Stimulated activated naive CD4-positive, alpha-beta T cell (primary cell): ENCODE results near the gene ZNF560.
A peak's percentile ranks its signal among the peaks of the same experiment; 100 is the strongest.
"Not testable (repeated sequence)": the region's sequence is repeated elsewhere in the genome, so short reads cannot be mapped to it uniquely, and the experiment has no call there.

Experiments
- DNase-seq, 6 experiments: peaks; one replicate each; lab custom pipeline; 2025; lab: John Stamatoyannopoulos, UW

Gene ZNF560

GRCh38 chr19:9498183-9498902 lies at the start of gene ZNF560:
TSS of gene ZNF560 (minus strand) at chr19:9498616. CDS start at chr19:9475313, 23,303 bp downstream.
- no peak for DNase-seq

- DNase-seq, result no peak
Observed at GRCh38 chr19:9547870-9548269, 49.5 kb upstream of the ZNF560 start.

- not testable (repeated sequence) for DNase-seq
Observed at GRCh38 chr19:9541281-9541680, 42.9 kb upstream of the ZNF560 start.

GRCh38 chr19:9539921-9540320 lies 41.5 kb upstream of the ZNF560 start:
- DNase-seq, result not testable (repeated sequence)

- DNase-seq, result not testable (repeated sequence)
Observed at GRCh38 chr19:9539201-9539600, 40.8 kb upstream of the ZNF560 start.

- peak; percentile 59 to 86 (median 77) for DNase-seq
Observed at GRCh38 chr19:9538183-9539058, 40.0 kb upstream of the ZNF560 start, which contains the start of gene ZNF426. TSS of gene ZNF426 (minus strand) at chr19:9538645. CDS start at chr19:9536232, 2,413 bp downstream.

GRCh38 chr19:9535934-9536333 lies 37.5 kb upstream of the ZNF560 start:
- no peak for DNase-seq

- no peak for DNase-seq
Observed at GRCh38 chr19:9531933-9532332, 33.5 kb upstream of the ZNF560 start.

GRCh38 chr19:9528757-9529336 lies 30.4 kb upstream of the ZNF560 start:
- no peak for DNase-seq

- DNase-seq, result no peak
Observed at GRCh38 chr19:9523885-9524474, 25.6 kb upstream of the ZNF560 start.

GRCh38 chr19:9507285-9507684 lies 8.9 kb upstream of the ZNF560 start:
- DNase-seq, result no peak

GRCh38 chr19:9500796-9501195 lies 2.4 kb upstream of the ZNF560 start:
- no peak for DNase-seq

GRCh38 chr19:9494096-9494495 lies 4.3 kb downstream of the ZNF560 start:
- no peak for DNase-seq

- no peak for DNase-seq
Observed at GRCh38 chr19:9487016-9487415, 11.4 kb downstream of the ZNF560 start.

GRCh38 chr19:9485140-9485539 lies 13.3 kb downstream of the ZNF560 start:
- DNase-seq, result no peak

GRCh38 chr19:9474975-9475374 lies 23.4 kb downstream of the ZNF560 start:
- no peak for DNase-seq

- DNase-seq, result no peak
Observed at GRCh38 chr19:9467161-9467560, 31.3 kb downstream of the ZNF560 start.

- DNase-seq, result no peak
Observed at GRCh38 chr19:9461938-9462337, 36.5 kb downstream of the ZNF560 start.

- DNase-seq, result no peak
Observed at GRCh38 chr19:9456018-9456689, 42.3 kb downstream of the ZNF560 start.

GRCh38 chr19:9453953-9454352 lies 44.5 kb downstream of the ZNF560 start:
- no peak for DNase-seq

- no peak for DNase-seq
Observed at GRCh38 chr19:9445037-9445436, 53.4 kb downstream of the ZNF560 start.

GRCh38 chr19:9436358-9436757 lies 62.1 kb downstream of the ZNF560 start:
- DNase-seq, result no peak
